ENCODE results near the gene RIOX2. TPM values are rescaled to one million over a fixed set of nuclear protein-coding genes. Genes with fewer than 3 reads are reported as not detected.

The RIOX2 gene
- total and polyA plus RNA-seq, 2 donors (not counting 1 experiment from before 2014, with no cell fraction given): 18.5 to 23.6 TPM

DNA sequence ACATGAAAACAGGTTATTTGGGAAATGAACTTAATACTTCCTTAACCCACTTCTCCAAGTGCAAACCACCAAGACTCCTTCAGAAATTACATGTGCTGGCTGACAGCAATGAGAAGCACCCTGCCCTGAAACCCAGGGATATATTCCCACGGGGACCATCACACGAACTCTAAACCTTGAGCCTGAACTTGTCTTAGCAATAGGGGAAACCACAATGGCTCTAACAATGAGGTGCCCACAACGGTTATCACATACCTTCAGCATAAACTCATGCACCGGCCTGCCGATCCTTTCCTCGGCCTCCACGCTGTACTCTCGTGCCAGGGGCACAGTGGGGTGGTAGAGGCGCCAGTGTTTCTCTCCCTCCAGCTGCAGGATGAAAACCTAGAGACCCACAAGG is 13.4 kb downstream of the RIOX2 start:
- ChIA-PET CTCF (no interaction called here), POLR2A (no interaction called here)
- Histone ChIP-seq H3K79me2 (ENCODE audit: control insufficient read depth, insufficient read depth, low read length) (peaks cover 4% of the 10 kb centered on the region), H3K9me3 (ENCODE audit: control extremely low read depth in 1 of 3, control insufficient read depth in 2 of 3, insufficient read depth in 1 of 3, low read length in 2 of 3) (no peaks in the 10 kb centered on the region), H3K36me3 (replicated peaks in 1 of 2; ENCODE audit: control extremely low read depth in 1 of 2, control insufficient read depth in 1 of 2, extremely low read depth in 1 of 2, insufficient read depth in 2 of 2, low read length in 1 of 2) (peaks cover 1 to 57% of the 10 kb centered on the region in 2 experiments), H3K4me1 (ENCODE audit: control insufficient read depth in 2 of 2, insufficient read depth in 2 of 2, low read length in 2 of 2) (peaks cover 8 to 9% of the 10 kb centered on the region in 2 donors), H4K20me1 (ENCODE audit: control insufficient read depth, insufficient read depth, low read length, poor library complexity, severe bottlenecking) (peaks cover 10% of the 10 kb centered on the region), H2AFZ (ENCODE audit: insufficient read depth, low read depth, low read length, poor library complexity, severe bottlenecking) (no peak overlapping the region), H3K9ac (ENCODE audit: low read length) (no peak overlapping the region), H3K4me2 (replicated peaks; ENCODE audit: low read depth, low read length, poor library complexity, severe bottlenecking) (no peak overlapping the region), H3K4me3 (ENCODE audit: control extremely low read depth in 1 of 5, extremely low read depth in 1 of 5, insufficient read depth in 1 of 5, low read depth in 2 of 5, low read length in 4 of 5) (no peak overlapping the region), H3K27me3 (replicated peaks in 1 of 4; ENCODE audit: control extremely low read depth in 1 of 4, control insufficient read depth in 3 of 4, insufficient read depth in 4 of 4, low read length in 3 of 4) (no peaks in the 10 kb centered on the region), H3K27ac (ENCODE audit: low read length in 2 of 2) (no peak overlapping the region)
- TF ChIP-seq, protein P1, sequence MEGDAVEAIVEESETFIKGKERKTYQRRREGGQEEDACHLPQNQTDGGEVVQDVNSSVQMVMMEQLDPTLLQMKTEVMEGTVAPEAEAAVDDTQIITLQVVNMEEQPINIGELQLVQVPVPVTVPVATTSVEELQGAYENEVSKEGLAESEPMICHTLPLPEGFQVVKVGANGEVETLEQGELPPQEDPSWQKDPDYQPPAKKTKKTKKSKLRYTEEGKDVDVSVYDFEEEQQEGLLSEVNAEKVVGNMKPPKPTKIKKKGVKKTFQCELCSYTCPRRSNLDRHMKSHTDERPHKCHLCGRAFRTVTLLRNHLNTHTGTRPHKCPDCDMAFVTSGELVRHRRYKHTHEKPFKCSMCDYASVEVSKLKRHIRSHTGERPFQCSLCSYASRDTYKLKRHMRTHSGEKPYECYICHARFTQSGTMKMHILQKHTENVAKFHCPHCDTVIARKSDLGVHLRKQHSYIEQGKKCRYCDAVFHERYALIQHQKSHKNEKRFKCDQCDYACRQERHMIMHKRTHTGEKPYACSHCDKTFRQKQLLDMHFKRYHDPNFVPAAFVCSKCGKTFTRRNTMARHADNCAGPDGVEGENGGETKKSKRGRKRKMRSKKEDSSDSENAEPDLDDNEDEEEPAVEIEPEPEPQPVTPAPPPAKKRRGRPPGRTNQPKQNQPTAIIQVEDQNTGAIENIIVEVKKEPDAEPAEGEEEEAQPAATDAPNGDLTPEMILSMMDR (IDR thresholded peaks at IDR 0.05): no peak
- no peak for TF ChIP-seq EZH2 (IDR thresholded peaks at IDR 0.05; ENCODE audit: borderline replicate concordance, insufficient read depth, low read depth, low read length, poor library complexity, severe bottlenecking)
- 50% methylated on average over 3 of the region's 9 CpGs for WGBS (ENCODE audit: insufficient coverage)
- Mint-ChIP-seq H3K4me1 (peaks cover 20% of the 10 kb centered on the region), H3K9me3 (ENCODE audit: insufficient read depth) (no peaks in the 10 kb centered on the region), H3K4me3 (no peak overlapping the region), H3K27ac (no peak overlapping the region), H3K27me3 (no peaks in the 10 kb centered on the region)
- intact Hi-C loops (cut with micrococcal nuclease): no loop called here
- no peak for DNase-seq
- ATAC-seq (ENCODE audit: low read depth): no peak

DNA sequence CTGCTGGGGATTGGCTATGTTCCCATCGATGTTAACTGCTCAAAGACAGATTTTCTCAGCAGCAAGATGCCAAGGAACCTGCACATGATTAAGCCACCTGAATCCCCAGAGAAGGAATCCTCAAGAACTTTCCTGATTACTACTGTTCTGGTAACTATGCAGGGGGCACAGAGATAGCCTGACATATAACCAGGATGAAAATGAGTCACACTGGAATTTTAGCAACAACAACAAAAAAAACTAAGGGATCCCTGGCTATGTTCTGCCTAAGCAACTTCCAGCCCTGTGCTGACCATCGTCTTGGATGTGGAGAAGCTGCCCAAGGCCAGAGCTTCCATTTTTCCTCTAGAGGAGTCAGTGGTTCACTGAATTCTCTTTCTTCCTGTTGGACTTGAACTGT is 13.8 kb downstream of the RIOX2 start:
- DNase-seq (no peak), ATAC-seq (ENCODE audit: low read depth) (no peak)
- no peak overlapping the region for H3K27ac ChIP-seq (ENCODE audit: low read length in 2 of 2)
- POLR2A ChIA-PET: no interaction called here
- no peaks in the 10 kb centered on the region for H3K9me3 Mint-ChIP-seq (ENCODE audit: insufficient read depth)
- no peaks in the 10 kb centered on the region for H3K27me3 ChIP-seq (replicated peaks in 1 of 4; ENCODE audit: control extremely low read depth in 1 of 4, control insufficient read depth in 3 of 4, insufficient read depth in 4 of 4, low read length in 3 of 4)
- H3K27me3 Mint-ChIP-seq: no peaks in the 10 kb centered on the region
- no peak overlapping the region for H3K4me2 ChIP-seq (replicated peaks; ENCODE audit: low read depth, low read length, poor library complexity, severe bottlenecking)
- H2AFZ ChIP-seq (ENCODE audit: insufficient read depth, low read depth, low read length, poor library complexity, severe bottlenecking): no peak overlapping the region
- no peak for TF ChIP-seq EZH2 (IDR thresholded peaks at IDR 0.05; ENCODE audit: borderline replicate concordance, insufficient read depth, low read depth, low read length, poor library complexity, severe bottlenecking)
- TF ChIP-seq, protein P1 (IDR thresholded peaks at IDR 0.05): no peak
- H3K27ac Mint-ChIP-seq: no peak overlapping the region
- 100% methylated on average over 2 of the region's 2 CpGs for WGBS (ENCODE audit: insufficient coverage)
- H3K4me3 ChIP-seq (ENCODE audit: control extremely low read depth in 1 of 5, extremely low read depth in 1 of 5, insufficient read depth in 1 of 5, low read depth in 2 of 5, low read length in 4 of 5): no peak overlapping the region
- no peak overlapping the region for H3K9ac ChIP-seq (ENCODE audit: low read length)
- H3K79me2 ChIP-seq (ENCODE audit: control insufficient read depth, insufficient read depth, low read length): no peaks in the 10 kb centered on the region
- H3K4me1 Mint-ChIP-seq: peaks cover 17% of the 10 kb centered on the region
- H3K9me3 ChIP-seq (ENCODE audit: control extremely low read depth in 1 of 3, control insufficient read depth in 2 of 3, insufficient read depth in 1 of 3, low read length in 2 of 3): no peaks in the 10 kb centered on the region
- CTCF ChIA-PET: no interaction called here
- H3K4me1 ChIP-seq (ENCODE audit: control insufficient read depth in 2 of 2, insufficient read depth in 2 of 2, low read length in 2 of 2): peaks cover 8 to 9% of the 10 kb centered on the region in 2 donors
- H3K36me3 ChIP-seq (replicated peaks in 1 of 2; ENCODE audit: control extremely low read depth in 1 of 2, control insufficient read depth in 1 of 2, extremely low read depth in 1 of 2, insufficient read depth in 2 of 2, low read length in 1 of 2): peaks cover 1 to 57% of the 10 kb centered on the region in 2 experiments
- H4K20me1 ChIP-seq (ENCODE audit: control insufficient read depth, insufficient read depth, low read length, poor library complexity, severe bottlenecking): peaks cover 8% of the 10 kb centered on the region
- no peak overlapping the region for H3K4me3 Mint-ChIP-seq
- intact Hi-C loops (cut with micrococcal nuclease): no loop called here

All from B cell (primary cell).